DMS53 treated with DMSO at 0.1 percent for 48 hours (cell line): ENCODE results near the gene MILR1.
A peak's percentile ranks its signal among the peaks of the same experiment; 100 is the strongest.
"Not testable (repeated sequence)": the region's sequence is repeated elsewhere in the genome, so short reads cannot be mapped to it uniquely, and the experiment has no call there.

Experiments used
- DNase-seq: peaks from one replicate; lab custom pipeline; 2025; ENCODE audit not compliant: unreplicated experiment; lab: John Stamatoyannopoulos, UW

Gene MILR1, protein sequence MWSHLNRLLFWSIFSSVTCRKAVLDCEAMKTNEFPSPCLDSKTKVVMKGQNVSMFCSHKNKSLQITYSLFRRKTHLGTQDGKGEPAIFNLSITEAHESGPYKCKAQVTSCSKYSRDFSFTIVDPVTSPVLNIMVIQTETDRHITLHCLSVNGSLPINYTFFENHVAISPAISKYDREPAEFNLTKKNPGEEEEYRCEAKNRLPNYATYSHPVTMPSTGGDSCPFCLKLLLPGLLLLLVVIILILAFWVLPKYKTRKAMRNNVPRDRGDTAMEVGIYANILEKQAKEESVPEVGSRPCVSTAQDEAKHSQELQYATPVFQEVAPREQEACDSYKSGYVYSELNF

GRCh38 chr17:64448665-64449512, at the start of gene MILR1:
TSS of gene MILR1 (plus strand) at chr17:64449115. CDS start at chr17:64449169, 54 bp downstream.
- DNase-seq = no peak

DNA sequence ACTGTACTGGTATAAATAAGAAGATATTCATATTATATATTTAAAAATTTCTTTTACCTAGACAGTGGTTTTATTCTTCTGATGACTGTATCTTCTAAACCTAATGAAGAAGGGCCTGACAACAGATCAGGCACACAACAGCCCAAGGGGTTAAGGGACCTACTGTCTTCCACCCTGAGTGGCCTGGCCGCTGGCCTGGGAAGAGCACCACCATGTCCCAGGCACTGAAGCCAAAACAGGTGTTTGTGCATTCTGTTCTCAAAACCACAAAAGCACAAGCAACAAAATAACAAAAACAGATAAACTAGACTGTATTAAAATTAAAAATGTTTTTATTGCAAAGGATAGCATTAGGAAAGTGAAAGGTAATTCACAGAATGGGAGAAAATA, 49.2 kb upstream of the MILR1 start:
- no peak for DNase-seq

DNA sequence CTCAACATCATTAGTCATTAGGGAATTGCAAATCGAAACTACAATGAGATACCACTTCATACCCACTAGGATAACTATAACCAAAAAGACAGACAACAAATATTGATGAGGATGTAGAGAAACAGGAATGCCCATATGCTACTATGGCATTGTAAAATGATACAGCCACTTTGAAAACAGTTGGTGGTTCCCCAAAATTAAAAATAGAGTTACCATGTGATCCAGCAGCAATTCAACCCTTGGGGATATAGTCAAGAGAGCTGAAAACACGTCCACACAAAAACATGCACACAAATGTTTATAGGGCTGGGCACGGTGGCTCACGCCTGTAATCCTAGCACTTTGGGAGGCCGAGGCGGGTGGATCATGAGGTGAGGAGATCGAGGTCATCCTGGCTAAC, 48.3 kb upstream of the MILR1 start:
- DNase-seq = no peak

DNA sequence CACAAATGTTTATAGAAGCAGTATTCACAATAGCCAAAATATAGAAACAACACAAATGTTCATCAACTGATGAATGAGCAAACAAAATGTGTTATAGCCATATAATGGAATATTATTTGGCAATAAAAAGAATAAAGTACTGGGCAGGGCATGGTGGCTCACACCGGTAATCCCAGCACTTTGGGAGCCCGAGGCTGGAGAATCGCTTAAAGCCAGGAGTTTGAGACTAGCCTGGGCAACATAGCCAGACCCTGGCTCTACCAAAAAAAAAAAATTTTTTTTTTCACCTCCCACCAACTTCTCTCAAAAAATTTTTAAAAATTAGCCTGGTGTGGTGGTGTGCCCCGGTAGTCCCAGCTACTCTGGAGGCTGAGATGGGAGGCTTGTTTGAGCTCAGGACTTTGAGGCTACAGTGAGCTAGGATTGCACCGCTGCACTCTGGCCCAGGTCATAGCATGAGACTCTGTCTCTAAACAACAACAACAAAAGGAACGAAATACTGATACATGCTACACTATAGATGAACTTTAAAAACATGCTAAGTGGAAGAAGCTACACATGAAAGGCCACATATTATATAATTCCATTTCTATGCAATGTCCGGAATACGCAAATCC, 47.6 kb upstream of the MILR1 start:
- no peak for DNase-seq

DNA sequence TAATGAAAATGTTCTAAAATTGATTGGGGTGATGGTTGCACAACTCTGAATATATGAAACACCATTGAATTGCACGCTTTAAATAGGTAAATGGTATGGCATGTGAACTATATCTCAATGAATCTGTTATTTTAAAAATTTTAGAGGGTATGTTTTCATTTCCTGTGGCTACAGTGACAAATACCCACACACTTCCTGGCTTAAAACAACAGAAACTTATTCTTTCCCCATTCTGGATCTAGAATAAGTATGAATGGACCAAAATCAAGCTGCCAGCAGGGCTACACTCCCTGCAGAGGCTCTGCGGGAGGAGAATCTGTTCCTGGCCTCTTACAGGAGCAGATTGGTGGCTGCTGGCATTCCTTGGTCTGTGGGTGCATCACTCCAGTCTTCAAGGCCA, 47.0 kb upstream of the MILR1 start:
- no peak for DNase-seq

DNA sequence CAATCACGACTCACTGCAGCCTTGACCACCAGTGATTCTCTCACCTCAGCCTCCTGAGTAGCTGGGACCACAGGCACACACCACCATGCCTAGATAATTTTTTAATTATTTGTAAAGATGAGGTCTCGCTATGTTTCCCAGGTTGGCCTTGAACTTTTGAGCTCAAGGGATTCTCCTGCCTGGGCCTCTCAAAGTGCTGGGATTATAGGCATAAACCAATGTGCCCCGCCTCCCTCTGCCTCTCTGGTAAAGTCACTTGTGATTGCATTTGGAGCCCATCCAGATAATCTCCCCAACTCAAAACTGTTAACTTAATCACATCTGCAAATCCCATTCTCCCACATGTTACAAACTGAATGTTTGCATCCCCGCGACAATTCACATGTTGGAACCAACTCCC, 46.4 kb upstream of the MILR1 start:
- DNase-seq = no peak

- no peak for DNase-seq
Observed at GRCh38 chr17:64403881-64404460, 44.9 kb upstream of the MILR1 start.

DNA sequence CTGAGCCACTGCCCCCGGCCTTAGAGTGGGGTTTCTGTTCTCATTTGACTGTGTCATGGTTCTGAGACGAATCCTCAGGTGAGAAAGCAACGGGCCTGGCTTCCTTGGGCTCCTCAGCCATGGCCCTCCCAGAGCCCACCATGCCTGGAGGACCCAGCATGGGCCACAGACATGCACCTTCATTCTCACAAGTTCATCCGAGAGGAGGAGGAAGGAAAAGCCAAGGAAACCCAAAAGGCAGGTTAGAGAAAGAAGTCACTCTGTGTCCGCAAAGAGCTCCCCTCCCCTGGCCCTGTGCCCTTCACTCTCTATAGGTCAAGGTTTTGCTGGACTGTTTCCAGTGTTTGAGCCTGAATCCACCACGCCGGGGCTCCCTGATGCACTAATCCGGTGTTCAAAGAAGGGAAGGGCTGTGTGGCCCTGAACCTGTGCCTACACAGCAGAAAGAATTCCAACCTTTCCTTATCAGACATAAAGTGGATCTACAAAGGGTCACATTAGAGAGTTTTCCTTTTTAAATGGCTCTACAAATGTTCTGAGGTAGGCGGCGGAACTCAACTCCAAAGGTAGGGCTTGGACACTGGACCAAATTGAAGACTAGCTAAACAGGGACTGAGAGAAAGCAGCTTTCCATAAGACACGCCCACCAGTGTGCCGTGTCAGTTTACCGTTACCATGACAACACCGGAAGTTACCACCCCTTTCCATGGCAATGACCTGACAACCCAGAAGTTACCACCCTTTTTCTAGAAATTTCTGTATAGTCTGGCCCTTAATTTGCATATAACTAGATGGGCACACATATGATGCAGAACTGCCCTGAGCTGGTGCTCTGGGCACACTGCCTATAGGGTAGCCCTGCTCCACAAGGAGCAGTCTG, 42.4 kb upstream of the MILR1 start:
- DNase-seq = no peak

DNA sequence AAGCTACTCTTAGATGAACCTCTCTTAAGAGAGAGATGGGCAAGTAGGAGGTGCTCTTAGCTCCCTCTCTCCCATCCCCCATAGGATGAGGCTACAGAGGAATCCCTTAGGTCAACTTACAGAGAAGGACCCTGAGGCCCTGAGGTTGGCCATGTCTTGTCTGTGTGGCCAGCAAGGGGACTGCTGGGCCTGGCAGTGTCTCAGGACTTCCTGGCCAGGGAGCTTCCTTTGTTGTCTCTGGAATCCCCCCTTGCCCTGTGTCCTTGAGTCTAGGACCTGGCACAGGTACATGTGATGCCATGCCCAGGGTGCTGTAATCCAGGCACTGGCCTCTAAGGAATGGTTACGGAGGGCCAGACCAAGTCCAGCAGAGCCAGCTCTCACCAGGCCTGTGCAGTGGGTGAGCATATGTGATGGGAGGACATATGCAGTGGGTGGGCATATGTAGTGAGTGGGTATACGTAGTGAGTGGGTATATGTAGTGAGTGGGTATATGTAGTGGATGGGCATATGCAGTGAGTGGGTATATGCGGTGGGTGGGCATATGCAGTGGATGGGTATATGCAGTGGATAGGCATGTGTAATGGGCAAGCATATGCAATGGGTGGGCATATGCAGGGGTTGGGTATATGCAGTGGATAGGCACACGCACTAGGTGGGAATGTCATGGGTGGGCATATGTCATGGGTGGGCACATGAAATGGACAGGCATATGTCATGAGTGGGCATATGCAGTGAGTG, 38.0 kb upstream of the MILR1 start:
- DNase-seq = no peak

GRCh38 chr17:64411999-64412771, 36.7 kb upstream of the MILR1 start:
- no peak for DNase-seq

- DNase-seq = no peak
Observed at GRCh38 chr17:64412944-64413381, 36.0 kb upstream of the MILR1 start.

GRCh38 chr17:64413513-64413912, 35.4 kb upstream of the MILR1 start:
- no peak for DNase-seq

GRCh38 chr17:64418506-64419339, 30.2 kb upstream of the MILR1 start:
- peak; percentile 43 for DNase-seq

GRCh38 chr17:64420143-64420670, 28.7 kb upstream of the MILR1 start:
- DNase-seq = peak; percentile 56

GRCh38 chr17:64422121-64422520, 26.8 kb upstream of the MILR1 start:
- DNase-seq = not testable (repeated sequence)

- DNase-seq = no peak
Observed at GRCh38 chr17:64423881-64424280, 25.0 kb upstream of the MILR1 start.

GRCh38 chr17:64424324-64424849, 24.5 kb upstream of the MILR1 start:
- no peak for DNase-seq

GRCh38 chr17:64425191-64425590, 23.7 kb upstream of the MILR1 start:
- DNase-seq = no peak
